Smooth muscle cell (in vitro differentiated cells): ENCODE results near the gene PHF2. TPM values are rescaled to one million over a fixed set of nuclear protein-coding genes. Genes with fewer than 3 reads are reported as not detected.

Source experiments
- DNase-seq: peaks from one replicate; lab custom pipeline; 2025; ENCODE audit not compliant: unreplicated experiment; lab: John Stamatoyannopoulos, UW
- H2AFZ ChIP-seq: fragments of 200-600 bp; sonication (generic); 2 replicates; pipeline ENCODE4 v1.6.0; 2016; ENCODE audit warnings: antibody characterized with exemption, low read depth, mild to moderate bottlenecking
- H3F3A ChIP-seq: fragments of 200-600 bp; sonication (generic); 2 replicates; pipeline ENCODE4 v1.6.0; 2017; ENCODE audit warnings: antibody characterized with exemption, low read depth
- H3K27ac ChIP-seq: fragments of 200-600 bp; sonication (generic); 2 replicates; pipeline ENCODE4 v1.5.1; 2016; ENCODE audit warnings: low read depth, mild to moderate bottlenecking
- H3K27me3 ChIP-seq: fragments of 200-600 bp; sonication (generic); 2 replicates; pipeline ENCODE4 v1.6.1; 2016; ENCODE audit warnings: low read depth, mild to moderate bottlenecking
- H3K36me3 ChIP-seq: fragments of 200-600 bp; sonication (generic); 2 replicates; pipeline ENCODE4 v1.5.1; 2016; ENCODE audit warnings: low read depth
- H3K4me1 ChIP-seq: fragments of 200-600 bp; sonication (generic); 2 replicates; pipeline ENCODE4 v1.5.1; 2016; ENCODE audit warnings: low read depth
- H3K4me2 ChIP-seq: fragments of 200-600 bp; sonication (generic); 2 replicates; pipeline ENCODE4 v1.6.0; 2016; ENCODE audit warnings: mild to moderate bottlenecking
- H3K4me3 ChIP-seq: fragments of 200-600 bp; sonication (generic); 2 replicates; pipeline ENCODE4 v1.5.1; 2016; ENCODE audit warnings: mild to moderate bottlenecking
- H3K79me2 ChIP-seq: fragments of 200-600 bp; sonication (generic); 2 replicates; pipeline ENCODE4 v1.6.0; 2016; ENCODE audit warnings: low read depth, mild to moderate bottlenecking
- H3K9ac ChIP-seq: fragments of 200-600 bp; sonication (generic); 2 replicates; pipeline ENCODE4 v1.6.0; 2016; ENCODE audit warnings: low read depth
- H3K9me3 ChIP-seq: fragments of 200-600 bp; sonication (generic); replicated peaks from 2 replicates; pipeline ENCODE4 v1.5.1; 2016; ENCODE audit warnings: low read depth
- H4K20me1 ChIP-seq: fragments of 200-600 bp; sonication (generic); 2 replicates; pipeline ENCODE4 v1.6.0; 2016; ENCODE audit warnings: low read depth
- CTCF ChIP-seq: fragments of 200-600 bp; sonication (generic); IDR thresholded peaks from 2 replicates; pipeline ENCODE4 v1.5.1; 2017; ENCODE audit warnings: borderline replicate concordance, mild to moderate bottlenecking, antibody characterized with exemption; ENCODE audit not compliant: insufficient read depth, poor library complexity, severe bottlenecking
- WGBS: methylation state at CpG from one replicate; pipeline ENCODE4 v1.1.7; 2016; ENCODE audit warnings: low lambda C conversion rate; 5-methylcytosine and 5-hydroxymethylcytosine counted together
- polyA plus RNA-seq: library from polyadenylated mRNA; unstranded; fragments of >200 nt; fragmentation: Nextera tagmentation; extraction: Ambion mirVana; gene quantifications from 2 replicates; pipeline ENCODE4 v1.2.1, GENCODE V29; 2016
- total RNA-seq: library from RNA; depleted of rRNA; stranded (reverse); fragments of >200 nt; gene quantifications from 2 replicates; pipeline ENCODE4 v1.2.3, GENCODE V29; 2014

The PHF2 gene
- total and polyA plus RNA-seq, 2 experiments from 2014 or later = 11.1 to 18.3 TPM

- Histone ChIP-seq H3K79me2 (no peaks in the 10 kb centered on the region), H3K27me3 (no peaks in the 10 kb centered on the region), H3K36me3 (no peaks in the 10 kb centered on the region), H3K9me3 (no peaks in the 10 kb centered on the region), H3K4me3 (no peak overlapping the region), H3K4me1 (no peaks in the 10 kb centered on the region), H3K27ac (no peak overlapping the region), H3K4me2 (no peak overlapping the region), H4K20me1 (no peaks in the 10 kb centered on the region), H3K9ac (no peak overlapping the region), H3F3A (no peaks in the 10 kb centered on the region), H2AFZ (no peak overlapping the region)
- no peak for DNase-seq
- WGBS = 96% methylated on average over 22 of the region's 22 CpGs
- TF ChIP-seq CTCF = no peak
These were observed 79.4 kb downstream of the PHF2 start for GRCh38 chr9:93655621-93656425.

DNA sequence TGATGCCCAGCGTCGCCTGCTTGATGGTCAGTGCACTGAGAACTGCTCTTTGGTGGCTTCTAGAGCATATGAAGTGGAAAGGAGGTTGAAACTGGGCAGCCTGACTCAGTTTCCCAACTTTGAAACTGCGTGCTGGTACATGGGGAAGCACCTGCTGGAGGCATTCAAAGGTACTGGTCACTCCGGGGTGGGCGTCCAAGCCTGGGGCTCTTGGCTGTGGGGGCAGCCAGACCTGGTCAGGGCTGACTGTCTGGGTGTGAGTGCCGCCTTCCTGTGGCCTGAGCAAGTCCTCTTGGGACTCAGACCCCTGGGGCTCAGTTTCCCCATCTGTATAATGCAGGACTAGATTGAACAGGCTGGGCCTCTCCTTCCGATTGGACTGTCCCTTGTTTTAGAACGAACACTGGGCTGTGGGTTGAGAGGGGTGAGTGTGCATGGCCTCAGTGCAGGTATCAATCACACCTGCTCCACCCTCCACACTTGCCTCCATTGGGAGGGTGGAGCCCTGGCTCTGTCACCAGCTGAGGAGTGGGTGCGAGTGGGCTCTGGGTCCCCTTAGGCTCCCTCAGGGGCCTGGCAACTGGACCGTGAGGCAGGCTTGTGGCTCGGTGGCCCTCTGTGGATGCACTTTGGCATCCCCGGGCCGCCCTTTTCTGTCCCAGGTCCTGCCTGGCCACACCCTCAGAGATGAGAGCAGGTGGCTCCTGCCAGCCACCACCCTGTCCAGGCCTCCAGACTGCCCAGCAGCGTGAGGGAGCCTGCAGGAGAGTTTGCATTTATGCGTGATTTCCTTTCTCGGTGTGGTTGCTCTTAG is 80.2 kb downstream of the PHF2 start:
- H3K79me2 ChIP-seq = no peaks in the 10 kb centered on the region
- H3K36me3 ChIP-seq = no peaks in the 10 kb centered on the region
- H2AFZ ChIP-seq = no peak overlapping the region
- H3K27me3 ChIP-seq = no peaks in the 10 kb centered on the region
- H4K20me1 ChIP-seq = no peaks in the 10 kb centered on the region
- no peak for TF ChIP-seq CTCF
- no peak overlapping the region for H3K4me2 ChIP-seq
- no peaks in the 10 kb centered on the region for H3F3A ChIP-seq
- WGBS = 94% methylated on average over 16 of the region's 16 CpGs
- H3K9me3 ChIP-seq = no peaks in the 10 kb centered on the region
- no peak overlapping the region for H3K4me3 ChIP-seq
- H3K27ac ChIP-seq = no peak overlapping the region
- H3K4me1 ChIP-seq = no peaks in the 10 kb centered on the region
- no peak for DNase-seq
- no peak overlapping the region for H3K9ac ChIP-seq

- Histone ChIP-seq H3K36me3 (no peaks in the 10 kb centered on the region), H3K4me1 (no peaks in the 10 kb centered on the region), H3K4me2 (no peak overlapping the region), H3K9ac (no peak overlapping the region), H3F3A (no peaks in the 10 kb centered on the region), H4K20me1 (no peaks in the 10 kb centered on the region), H3K27me3 (no peaks in the 10 kb centered on the region), H2AFZ (no peak overlapping the region), H3K79me2 (no peaks in the 10 kb centered on the region), H3K4me3 (no peak overlapping the region), H3K9me3 (no peaks in the 10 kb centered on the region), H3K27ac (no peak overlapping the region)
- WGBS = 95% methylated on average over 6 of the region's 8 CpGs
- no peak for DNase-seq
- TF ChIP-seq CTCF = no peak
These were observed 81.1 kb downstream of the PHF2 start for GRCh38 chr9:93657331-93658111.
